ENCODE measurements around the gene ITGA2.

DNA sequence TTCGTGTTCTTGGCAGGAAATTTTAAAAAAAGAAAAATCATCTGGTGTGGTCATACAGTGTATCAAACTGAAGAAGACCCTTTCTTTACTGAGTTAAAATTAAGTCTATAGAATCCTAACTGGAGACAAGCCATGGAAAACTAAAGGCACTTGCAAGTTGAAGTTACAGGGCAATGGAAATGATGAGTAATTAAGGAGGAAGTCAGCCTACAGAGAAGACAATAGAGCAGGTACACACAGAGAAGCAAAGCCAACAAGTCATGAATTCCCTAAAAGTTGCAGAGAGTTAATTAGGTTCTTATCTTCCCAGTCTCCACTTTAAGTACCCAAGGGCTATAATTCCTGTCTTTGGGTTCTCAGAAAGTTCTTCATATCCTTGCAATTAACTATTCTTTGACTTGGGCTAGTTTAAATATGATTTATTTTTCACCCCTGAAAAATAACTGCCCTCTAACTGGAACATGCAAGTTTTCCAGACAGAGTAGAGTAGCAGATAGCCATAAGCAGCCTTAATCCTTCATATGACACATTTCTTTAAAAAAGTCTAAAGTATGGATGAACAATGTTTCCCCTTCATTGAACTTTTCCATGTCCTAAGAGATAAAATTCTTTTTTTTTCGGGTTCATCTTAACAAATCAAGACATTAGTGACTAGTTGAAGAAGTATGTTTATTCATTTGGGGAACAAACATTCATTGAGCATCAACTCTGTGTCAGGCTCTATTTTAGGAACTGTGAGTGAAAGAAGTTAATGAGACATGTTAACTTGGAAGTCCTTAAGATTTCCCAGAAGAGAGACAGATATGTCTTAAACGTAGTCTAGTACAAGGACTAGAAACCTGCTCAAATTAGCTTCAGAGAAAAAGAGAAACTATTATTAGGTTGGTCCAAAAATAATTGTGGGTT is 5.2 kb upstream of the ITGA2 start:
- no peak for TF ChIP-seq TAF1 (IDR thresholded peaks at IDR 0.05; ENCODE audit: borderline replicate concordance, low read depth, low read length)
- no peak for TF ChIP-seq POLR2A (IDR thresholded peaks at IDR 0.05; ENCODE audit: low read depth, low read length)
- TF ChIP-seq POLR2AphosphoS5 (IDR thresholded peaks at IDR 0.05; ENCODE audit: low read depth, low read length) = no peak
